ENCODE results near the gene MVB12A. TPM values are rescaled to one million over a fixed set of nuclear protein-coding genes. Genes with fewer than 3 reads are reported as not detected.

The MVB12A gene
- total and polyA plus RNA-seq, 2 of the 8 experiments (the other 6 are each of a cell fraction or from before 2014, with no cell fraction given): 37.9 to 76.6 TPM

DNA sequence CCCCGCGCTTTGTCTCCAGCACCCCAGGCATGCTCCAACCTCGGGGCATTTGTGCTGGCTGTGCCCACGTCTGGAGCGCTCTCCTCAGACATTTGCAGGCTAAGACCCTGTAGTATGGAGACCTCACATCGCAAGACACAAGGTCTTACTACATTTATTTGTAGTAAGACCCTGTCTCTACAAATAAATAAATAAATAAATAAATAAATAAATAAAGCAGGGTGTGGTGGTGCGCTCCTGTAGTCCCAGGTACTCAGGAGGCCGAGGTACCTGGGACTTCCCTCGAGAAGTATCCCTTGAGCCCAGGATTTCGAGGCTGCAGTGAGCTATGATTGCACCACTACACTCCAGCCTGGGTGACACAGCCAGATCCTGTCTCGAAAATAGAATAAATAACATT is 36.3 kb downstream of the MVB12A start (continued):
- TF ChIP-seq TAF1 (IDR thresholded peaks at IDR 0.05; ENCODE audit: low read depth, low read length) (no peak), CBX8 (IDR thresholded peaks at IDR 0.05; ENCODE audit: borderline replicate concordance, low read depth, low read length) (no peak), SP2 (IDR thresholded peaks at IDR 0.05; ENCODE audit: low read length) (no peak), POLR2AphosphoS5 (IDR thresholded peaks at IDR 0.05; ENCODE audit: low read depth, low read length) (no peak), CREB1 (IDR thresholded peaks at IDR 0.05) (no peak)
- TF ChIP-seq, protein P1, sequence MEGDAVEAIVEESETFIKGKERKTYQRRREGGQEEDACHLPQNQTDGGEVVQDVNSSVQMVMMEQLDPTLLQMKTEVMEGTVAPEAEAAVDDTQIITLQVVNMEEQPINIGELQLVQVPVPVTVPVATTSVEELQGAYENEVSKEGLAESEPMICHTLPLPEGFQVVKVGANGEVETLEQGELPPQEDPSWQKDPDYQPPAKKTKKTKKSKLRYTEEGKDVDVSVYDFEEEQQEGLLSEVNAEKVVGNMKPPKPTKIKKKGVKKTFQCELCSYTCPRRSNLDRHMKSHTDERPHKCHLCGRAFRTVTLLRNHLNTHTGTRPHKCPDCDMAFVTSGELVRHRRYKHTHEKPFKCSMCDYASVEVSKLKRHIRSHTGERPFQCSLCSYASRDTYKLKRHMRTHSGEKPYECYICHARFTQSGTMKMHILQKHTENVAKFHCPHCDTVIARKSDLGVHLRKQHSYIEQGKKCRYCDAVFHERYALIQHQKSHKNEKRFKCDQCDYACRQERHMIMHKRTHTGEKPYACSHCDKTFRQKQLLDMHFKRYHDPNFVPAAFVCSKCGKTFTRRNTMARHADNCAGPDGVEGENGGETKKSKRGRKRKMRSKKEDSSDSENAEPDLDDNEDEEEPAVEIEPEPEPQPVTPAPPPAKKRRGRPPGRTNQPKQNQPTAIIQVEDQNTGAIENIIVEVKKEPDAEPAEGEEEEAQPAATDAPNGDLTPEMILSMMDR (IDR thresholded peaks at IDR 0.05; ENCODE audit: control extremely low read depth in 1 of 3, insufficient read depth in 1 of 3, low read depth in 1 of 3, low read length in 3 of 3): no peak
